Neuronal stem cell (in vitro differentiated cells): ENCODE measurements around the gene AHRR.
A peak's percentile ranks its signal among the peaks of the same experiment; 100 is the strongest.

Experiments used
- DNase-seq: peaks from one replicate; pipeline ENCODE4 v3.0.0-alpha.2; 2013; ENCODE audit warnings: low spot score
- H2AFZ ChIP-seq: one replicate; pipeline ENCODE4 v1.6.1; 2013; ENCODE audit warnings: mild to moderate bottlenecking, low read length, inconsistent platforms
- H2AK5ac ChIP-seq: 2 replicates; pipeline ENCODE4 v1.6.1; 2013; ENCODE audit warnings: low read depth, mild to moderate bottlenecking, inconsistent platforms, low read length, moderate library complexity, mixed read lengths
- H2BK120ac ChIP-seq: 2 replicates; pipeline ENCODE4 v1.6.1; 2013; ENCODE audit warnings: low read depth, mild to moderate bottlenecking, inconsistent platforms, low read length, moderate library complexity, mixed read lengths
- H2BK12ac ChIP-seq: one replicate; pipeline ENCODE4 v1.6.1; 2013; ENCODE audit warnings: low read length, inconsistent platforms
- H2BK15ac ChIP-seq: 2 replicates; pipeline ENCODE4 v1.6.1; 2013; ENCODE audit warnings: mild to moderate bottlenecking, low read length, inconsistent platforms, mixed read lengths
- H2BK5ac ChIP-seq: one replicate; pipeline ENCODE4 v1.6.1; 2013; ENCODE audit warnings: inconsistent platforms, mild to moderate bottlenecking, low read length, moderate library complexity
- H3K14ac ChIP-seq: one replicate; pipeline ENCODE4 v1.6.1; 2013; ENCODE audit warnings: low read length, inconsistent platforms
- H3K18ac ChIP-seq: 2 replicates; pipeline ENCODE4 v1.6.1; 2013; ENCODE audit warnings: low read length, inconsistent platforms
- H3K23ac ChIP-seq: 2 replicates; pipeline ENCODE4 v1.6.1; 2013; ENCODE audit warnings: low read depth, mild to moderate bottlenecking, mixed read lengths, low read length, inconsistent platforms; ENCODE audit not compliant: poor library complexity
- H3K27ac ChIP-seq: replicated peaks from 3 replicates; pipeline ENCODE4 v1.5.1; 2013; ENCODE audit warnings: low read length, inconsistent platforms
- H3K27me3 ChIP-seq, 3 experiments: 2 replicates each; pipeline ENCODE4 v1.6.1; 2013; ENCODE audit warnings: low read length in 3 of 3, mild to moderate bottlenecking in 2 of 3, inconsistent platforms in 1 of 3, low read depth in 1 of 3, mixed read lengths in 1 of 3, moderate library complexity in 1 of 3; ENCODE audit not compliant: control insufficient read depth in 3 of 3, insufficient read depth in 3 of 3
- H3K36me3 ChIP-seq, 2 donors: replicated peaks in 1 of 2; 2 replicates each; pipeline ENCODE4 v1.6.1; 2013; ENCODE audit warnings: low read length in 2 of 2; ENCODE audit not compliant: control insufficient read depth in 2 of 2, insufficient read depth in 2 of 2
- H3K4ac ChIP-seq: 2 replicates; pipeline ENCODE4 v1.6.1; 2013; ENCODE audit warnings: inconsistent platforms, mild to moderate bottlenecking, low read length, moderate library complexity
- H3K4me1 ChIP-seq, 2 donors: 1 replicate in 1 of 2; 2 replicates in 1 of 2; pipeline ENCODE4 v1.6.1; 2013; ENCODE audit warnings: low read length in 2 of 2, low read depth in 1 of 2; ENCODE audit not compliant: control insufficient read depth in 2 of 2, insufficient read depth in 1 of 2
- H3K4me2 ChIP-seq: one replicate; pipeline ENCODE4 v1.6.1; 2013; ENCODE audit warnings: mild to moderate bottlenecking, low read length, inconsistent platforms; ENCODE audit not compliant: insufficient read depth, poor library complexity, severe bottlenecking
- H3K4me3 ChIP-seq, 2 donors: 2 replicates each; pipeline ENCODE4 v1.5.1; 2013; ENCODE audit warnings: low read length in 2 of 2, mild to moderate bottlenecking in 2 of 2, inconsistent platforms in 1 of 2, moderate library complexity in 1 of 2
- H3K79me1 ChIP-seq: one replicate; pipeline ENCODE4 v1.6.1; 2013; ENCODE audit warnings: low read depth, mild to moderate bottlenecking, inconsistent platforms, low read length, moderate library complexity
- H3K9ac ChIP-seq: one replicate; pipeline ENCODE4 v1.6.1; 2013; ENCODE audit warnings: mild to moderate bottlenecking, low read depth, low read length, inconsistent platforms; ENCODE audit not compliant: poor library complexity
- H3K9me3 ChIP-seq, 2 donors: replicated peaks in 1 of 2; 2 replicates each; pipeline versions ENCODE3 to v1.6.1; 2013; ENCODE audit warnings: low read length in 2 of 2, mild to moderate bottlenecking in 2 of 2, inconsistent platforms in 1 of 2, low read depth in 1 of 2, mixed read lengths in 1 of 2, moderate library complexity in 1 of 2; ENCODE audit not compliant: control insufficient read depth in 2 of 2, insufficient read depth in 1 of 2
- H4K8ac ChIP-seq: one replicate; pipeline ENCODE4 v1.6.1; 2013; ENCODE audit warnings: low read depth, mild to moderate bottlenecking, inconsistent platforms, low read length, moderate library complexity
- H4K91ac ChIP-seq: one replicate; pipeline ENCODE4 v1.6.1; 2013; ENCODE audit warnings: low read length, low read depth, mild to moderate bottlenecking, inconsistent platforms; ENCODE audit not compliant: poor library complexity
- WGBS, 2 donors: extraction: QIAGEN DNeasy Blood & Tissue Kit; methylation state at CpG; one replicate each; pipeline ENCODE4 v1.1.7; 2013; ENCODE audit warnings: missing lambda C conversion rate in 2 of 2, mixed read lengths in 1 of 2; ENCODE audit not compliant: insufficient read length in 2 of 2, insufficient replicate concordance in 1 of 2; ENCODE audit errors: extremely low coverage in 2 of 2; 5-methylcytosine and 5-hydroxymethylcytosine counted together

The AHRR gene

GRCh38 chr5:421287-421880 is 99.9 kb downstream of the AHRR start:
- Histone ChIP-seq H2AFZ (no peak overlapping the region), H3K4me2 (no peak overlapping the region), H3K27ac (no peak overlapping the region), H3K4me3 (no peak overlapping the region), H3K36me3 (no peaks in the 10 kb centered on the region), H4K8ac (no peak overlapping the region), H3K23ac (no peak overlapping the region), H2BK12ac (no peak overlapping the region), H3K9me3 (peaks cover 0 to 3% of the 10 kb centered on the region in 2 donors), H2AK5ac (peak overlapping the region; percentile 60), H4K91ac (peak overlapping the region; percentile 30), H3K4me1 (peaks cover 5 to 6% of the 10 kb centered on the region in 2 donors), H2BK15ac (peak overlapping the region; percentile 43), H2BK120ac (no peak overlapping the region), H3K14ac (no peak overlapping the region), H3K18ac (peak overlapping the region; percentile 11), H3K27me3 (no peaks in the 10 kb centered on the region), H3K9ac (no peak overlapping the region), H2BK5ac (no peak overlapping the region), H3K79me1 (no peaks in the 10 kb centered on the region), H3K4ac (no peak overlapping the region)
- DNase-seq = no peak
- WGBS, 2 donors = no CpG with 5 or more reads among the region's 34 CpGs

GRCh38 chr5:421901-422300 is 100.4 kb downstream of the AHRR start:
- Histone ChIP-seq H3K4me1 (peaks cover 5% of the 10 kb centered on the region in 2 donors), H3K4me3 (no peak overlapping the region), H2BK12ac (no peak overlapping the region), H3K4ac (no peak overlapping the region), H3K27me3 (no peaks in the 10 kb centered on the region), H2AFZ (no peak overlapping the region), H3K14ac (peak overlapping the region; percentile 17), H2BK5ac (no peak overlapping the region), H3K18ac (peak overlapping the region; percentile 25), H3K23ac (peak overlapping the region; percentile 74), H3K9me3 (peaks cover 0 to 3% of the 10 kb centered on the region in 2 donors), H3K27ac (no peak overlapping the region), H2BK15ac (peak overlapping the region; percentile 20), H3K79me1 (no peaks in the 10 kb centered on the region), H3K36me3 (no peaks in the 10 kb centered on the region), H4K8ac (no peak overlapping the region), H2BK120ac (no peak overlapping the region), H4K91ac (no peak overlapping the region), H3K9ac (no peak overlapping the region), H3K4me2 (no peak overlapping the region), H2AK5ac (peak overlapping the region; percentile 57)
- WGBS, 2 donors = no CpG with 5 or more reads among the region's 13 CpGs
- no peak for DNase-seq

GRCh38 chr5:422323-423232 is 101.1 kb downstream of the AHRR start:
- H3K4me2 ChIP-seq = no peak overlapping the region
- no peak overlapping the region for H2BK5ac ChIP-seq
- H2AK5ac ChIP-seq = peak overlapping the region; percentile 57
- peak overlapping the region; percentile 20 for H2BK15ac ChIP-seq
- H3K23ac ChIP-seq = peak overlapping the region; percentile 74
- H3K4ac ChIP-seq = no peak overlapping the region
- no peaks in the 10 kb centered on the region for H3K79me1 ChIP-seq
- no peak overlapping the region for H4K91ac ChIP-seq
- H3K9ac ChIP-seq = no peak overlapping the region
- H2BK120ac ChIP-seq = no peak overlapping the region
- H2BK12ac ChIP-seq = no peak overlapping the region
- H3K14ac ChIP-seq = peak overlapping the region; percentile 17
- peaks cover 3 to 5% of the 10 kb centered on the region in 2 donors for H3K4me1 ChIP-seq
- H3K4me3 ChIP-seq = no peak overlapping the region
- no peak overlapping the region for H3K27ac ChIP-seq
- DNase-seq = no peak
- H4K8ac ChIP-seq = no peak overlapping the region
- no peak overlapping the region for H2AFZ ChIP-seq
- H3K9me3 ChIP-seq = peaks cover 0 to 3% of the 10 kb centered on the region in 2 donors
- no peaks in the 10 kb centered on the region for H3K27me3 ChIP-seq
- H3K36me3 ChIP-seq = no peaks in the 10 kb centered on the region
- no peak overlapping the region for H3K18ac ChIP-seq
- WGBS, 2 donors = no CpG with 5 or more reads among the region's 32 CpGs

- H3K27ac ChIP-seq = no peak overlapping the region
- H2BK15ac ChIP-seq = no peak overlapping the region
- no peak overlapping the region for H2AFZ ChIP-seq
- no peak overlapping the region for H2BK120ac ChIP-seq
- H3K4ac ChIP-seq = no peak overlapping the region
- no peak for DNase-seq
- no peaks in the 10 kb centered on the region for H3K27me3 ChIP-seq
- H3K36me3 ChIP-seq = no peaks in the 10 kb centered on the region
- H2BK12ac ChIP-seq = no peak overlapping the region
- H3K4me2 ChIP-seq = no peak overlapping the region
- no peak overlapping the region for H3K23ac ChIP-seq
- H2BK5ac ChIP-seq = no peak overlapping the region
- no CpG with 5 or more reads among the region's 9 CpGs for WGBS, 2 donors
- H3K4me3 ChIP-seq = no peak overlapping the region
- H3K9me3 ChIP-seq = peaks cover 0 to 4% of the 10 kb centered on the region in 2 donors
- H3K9ac ChIP-seq = no peak overlapping the region
- peaks cover 0 to 5% of the 10 kb centered on the region in 2 donors for H3K4me1 ChIP-seq
- H3K14ac ChIP-seq = no peak overlapping the region
- H4K91ac ChIP-seq = no peak overlapping the region
- no peaks in the 10 kb centered on the region for H3K79me1 ChIP-seq
- no peak overlapping the region for H4K8ac ChIP-seq
- no peak overlapping the region for H2AK5ac ChIP-seq
- no peak overlapping the region for H3K18ac ChIP-seq
Measured at GRCh38 chr5:423233-423565, 101.7 kb downstream of the AHRR start.
